GM18511 (cell line): ENCODE data around the gene TNFRSF1A.
"Not testable (repeated sequence)": the region's sequence is repeated elsewhere in the genome, so short reads cannot be mapped to it uniquely, and the experiment has no call there.

Experiments used
- ATAC-seq: cut with Tn5 transposase; IDR thresholded peaks from one replicate; pipeline ENCODE4 v1.9.1; 2021; ENCODE audit warnings: mild to moderate bottlenecking, moderate library complexity; ENCODE audit not compliant: unreplicated experiment

Gene TNFRSF1A

DNA sequence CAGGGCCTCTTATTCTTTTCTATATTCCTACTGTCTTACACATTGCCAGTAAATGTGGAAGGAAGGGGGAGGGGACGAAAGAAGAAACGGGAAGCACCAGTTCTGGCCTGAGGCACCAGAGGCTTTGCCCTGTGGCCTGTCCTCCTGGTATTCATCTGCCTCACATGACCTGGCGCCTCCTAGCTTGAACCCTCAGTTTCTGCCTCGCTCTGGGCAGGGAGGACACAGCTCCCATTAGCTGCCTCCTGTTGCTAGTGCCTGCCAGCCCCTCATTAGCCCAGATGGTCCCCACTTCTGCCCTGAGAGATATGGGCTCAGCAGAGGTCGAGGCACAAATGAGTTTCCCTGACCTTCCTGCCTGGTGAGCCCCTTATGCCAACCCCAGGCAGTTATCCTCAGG lies 34.3 kb downstream of the TNFRSF1A start:
- ATAC-seq, result no peak

DNA sequence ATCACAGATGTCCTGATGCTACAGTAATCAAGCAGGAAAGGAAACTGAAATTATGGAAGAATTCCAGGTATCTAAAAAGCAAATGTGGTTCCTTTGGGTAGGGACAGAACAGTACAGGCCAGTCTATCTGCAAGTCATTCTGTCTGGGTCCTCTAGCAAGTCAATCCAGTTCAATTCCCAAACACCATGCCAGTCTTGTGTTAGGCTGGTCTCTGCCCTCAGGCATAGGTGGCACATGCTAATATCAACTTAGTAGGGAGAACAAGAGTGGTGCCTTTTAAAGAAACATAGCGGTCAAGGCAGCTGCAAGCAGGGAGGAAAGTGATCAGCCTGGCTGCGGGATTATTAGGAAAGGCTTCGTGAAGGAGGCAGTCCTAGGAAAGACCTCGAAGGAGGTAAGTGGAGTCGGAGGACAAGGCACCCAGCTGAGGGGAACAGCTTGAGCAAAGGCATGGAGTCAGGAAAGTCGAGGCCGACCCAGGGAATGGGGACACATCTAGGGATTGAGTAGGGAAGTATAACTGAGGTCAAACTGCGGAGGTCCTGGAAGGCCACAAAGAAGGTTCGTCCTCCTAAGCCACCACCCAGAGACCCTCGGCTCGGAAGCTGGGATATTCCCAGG lies 35.2 kb downstream of the TNFRSF1A start:
- ATAC-seq, result no peak

DNA sequence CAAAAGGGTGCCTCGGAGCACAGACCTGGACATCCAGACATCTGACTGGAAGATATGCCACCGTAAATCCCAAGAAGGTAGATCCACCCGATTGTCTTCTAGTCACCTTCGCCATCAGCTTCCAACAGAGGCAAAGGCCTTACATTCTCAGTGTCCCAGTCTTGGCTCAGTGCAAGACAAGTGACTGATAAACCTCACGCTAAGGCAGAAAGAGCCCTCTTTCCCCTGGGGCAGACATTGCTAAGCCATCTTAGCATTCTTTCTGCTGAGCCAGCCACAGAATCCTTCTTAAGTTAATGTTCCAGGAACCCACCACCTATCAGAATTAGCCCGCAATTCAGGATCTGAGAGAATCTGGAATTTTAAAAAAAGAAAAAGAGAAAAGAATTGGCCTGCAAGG lies 35.7 kb downstream of the TNFRSF1A start:
- no peak for ATAC-seq

DNA sequence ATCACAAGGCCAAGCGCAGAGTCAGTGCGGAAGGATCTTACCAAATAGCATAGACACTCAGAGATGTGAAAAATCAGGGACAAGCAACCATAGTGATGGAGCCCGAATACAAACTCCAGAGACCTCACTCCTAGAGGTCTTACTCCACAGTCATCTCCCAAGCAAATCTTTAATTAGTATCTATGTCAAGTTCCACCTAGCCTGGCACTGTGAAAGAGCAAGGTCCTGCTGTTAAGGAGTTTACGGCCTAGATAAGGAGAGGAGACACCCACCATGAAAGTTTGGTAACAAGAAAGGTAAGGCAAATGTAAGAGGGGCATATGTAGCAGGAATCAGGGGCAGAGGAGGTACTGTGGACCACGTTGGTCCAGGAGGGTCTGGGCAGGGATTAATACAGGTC lies 38.8 kb downstream of the TNFRSF1A start:
- no peak for ATAC-seq

DNA sequence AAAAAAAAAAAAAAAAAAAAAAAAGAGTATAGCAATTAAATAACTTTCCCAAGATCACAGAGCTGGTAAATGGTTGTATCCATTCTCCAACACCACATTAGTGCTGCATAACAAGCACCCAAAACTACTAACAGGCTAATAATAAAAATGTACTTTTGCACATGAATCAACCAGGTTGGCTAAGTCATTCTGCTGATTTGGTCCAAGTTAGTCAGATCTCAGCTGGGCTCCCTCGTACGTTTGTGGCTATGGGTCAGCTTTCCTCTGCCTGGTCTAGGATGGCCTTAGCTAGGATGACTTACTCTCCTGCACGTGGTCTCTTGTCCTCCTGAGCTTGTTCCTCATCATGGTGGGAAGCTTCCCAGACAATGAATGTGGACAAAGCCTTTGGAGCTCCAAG lies 39.3 kb downstream of the TNFRSF1A start:
- no peak for ATAC-seq

DNA sequence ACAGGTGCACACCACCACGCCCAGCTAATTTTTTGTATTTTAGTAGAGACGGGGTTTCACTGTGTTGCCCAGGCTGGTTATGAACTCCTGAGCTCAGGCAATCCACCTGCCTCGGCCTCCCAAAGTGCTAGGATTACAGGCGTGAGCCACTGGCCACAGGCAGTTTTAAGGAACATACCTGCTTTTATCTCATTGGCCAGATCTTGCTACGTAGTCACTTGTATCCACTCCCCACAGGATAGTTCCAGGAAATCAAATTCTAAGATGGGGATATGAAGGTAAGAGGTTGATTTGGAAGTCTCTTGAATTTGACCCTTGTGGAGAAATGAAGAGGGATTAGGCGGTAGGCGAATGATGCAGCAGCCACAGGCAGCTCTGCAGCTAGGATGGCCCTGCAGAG lies 40.2 kb downstream of the TNFRSF1A start:
- ATAC-seq, result no peak

DNA sequence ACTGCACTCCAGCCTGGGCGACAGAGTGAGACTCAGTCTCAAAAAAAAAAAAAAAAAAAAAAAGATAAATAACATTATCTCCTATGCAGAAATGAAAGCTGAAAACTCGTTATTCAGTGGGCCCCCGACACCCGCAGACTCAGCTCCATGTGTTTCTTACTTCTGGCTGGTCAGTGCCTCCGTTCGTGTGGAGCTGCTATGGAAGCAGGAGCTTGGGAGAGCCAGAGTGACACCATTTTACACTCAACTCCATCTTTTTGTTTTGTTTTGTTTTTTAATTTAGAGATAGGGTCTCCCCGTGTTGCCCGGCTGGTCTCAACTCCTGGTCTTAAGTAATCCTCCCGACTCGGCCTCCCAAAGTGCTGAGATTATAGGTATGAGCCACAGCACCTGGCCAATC lies 44.7 kb downstream of the TNFRSF1A start:
- no peak for ATAC-seq

DNA sequence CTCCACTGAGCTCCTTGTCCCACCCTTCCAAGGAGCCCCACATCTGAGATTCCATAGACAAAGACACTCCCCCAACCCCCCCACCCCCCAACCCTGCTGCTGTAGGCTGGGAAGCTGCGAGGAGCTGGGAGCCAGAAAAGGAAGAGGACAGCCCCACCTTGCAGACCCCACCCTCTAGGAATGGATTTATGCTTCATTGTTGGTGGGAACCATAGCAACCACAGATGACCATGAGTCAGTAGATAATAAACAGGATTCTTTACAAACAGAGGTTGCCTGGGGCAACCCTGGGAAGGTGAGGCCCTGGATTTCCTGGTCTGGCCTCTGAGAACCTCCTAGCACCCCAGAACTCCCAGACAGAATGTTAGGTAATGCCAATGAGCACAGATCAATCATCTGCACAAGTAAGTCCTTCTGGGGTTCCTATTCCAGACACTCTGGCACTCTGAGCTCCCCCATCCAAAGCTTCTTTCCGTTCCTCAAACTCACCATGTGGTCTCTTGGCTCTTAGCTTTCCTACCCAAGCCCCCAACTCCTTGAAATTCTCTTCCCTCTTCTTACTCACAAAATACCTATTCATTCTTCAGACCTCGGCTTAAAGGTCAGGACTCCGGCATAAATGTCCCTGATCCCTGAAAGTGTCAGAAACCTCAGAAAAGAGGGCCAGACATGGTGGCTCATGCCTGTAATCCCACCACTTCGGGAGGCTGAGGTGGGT lies 46.6 kb downstream of the TNFRSF1A start:
- no peak for ATAC-seq

DNA sequence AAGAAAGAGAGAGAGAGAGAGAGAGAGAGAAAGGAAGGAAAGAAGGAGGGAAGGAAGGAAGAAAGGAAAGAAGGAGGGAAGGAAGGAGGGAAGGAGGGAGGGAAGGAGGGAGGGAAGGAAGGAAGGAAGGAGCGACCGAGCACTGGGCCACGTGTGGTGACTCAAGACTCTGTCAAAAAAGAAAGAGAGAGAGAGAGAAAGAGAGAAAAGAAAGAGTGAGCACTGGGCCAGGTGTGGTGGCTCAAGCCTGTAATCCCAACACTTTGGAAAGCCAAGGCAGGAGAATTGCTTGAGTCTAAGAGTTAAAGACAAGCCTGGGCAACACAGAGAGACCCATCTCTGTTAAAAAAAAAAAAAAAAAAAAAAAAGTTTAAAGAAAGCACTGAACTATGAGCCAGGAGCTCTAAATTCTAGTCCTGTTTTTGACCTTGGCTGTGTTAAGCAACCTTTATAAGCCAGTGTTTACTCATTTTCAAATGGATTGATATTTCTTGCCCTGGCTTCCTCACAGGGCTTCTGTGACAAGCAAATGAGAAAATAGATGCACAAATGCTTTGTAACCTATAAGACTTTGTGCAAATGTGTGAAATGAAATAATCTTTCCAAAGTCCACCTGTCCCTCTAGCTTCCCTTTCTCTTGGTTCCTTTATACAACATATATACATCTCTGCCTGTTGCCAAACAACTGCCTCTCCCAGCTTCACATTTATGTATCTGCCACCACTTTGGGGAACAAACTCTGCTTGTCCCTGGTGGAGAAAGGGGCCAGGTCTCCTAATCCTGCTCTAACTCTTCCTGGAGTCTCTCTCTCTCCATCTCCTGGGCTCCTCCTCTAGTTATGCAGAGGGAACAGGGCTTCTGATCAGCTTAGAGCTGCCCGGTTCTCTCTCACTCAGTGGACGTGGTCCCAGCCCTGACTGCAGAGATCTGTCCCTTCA lies 47.5 kb downstream of the TNFRSF1A start:
- ATAC-seq, result no peak

DNA sequence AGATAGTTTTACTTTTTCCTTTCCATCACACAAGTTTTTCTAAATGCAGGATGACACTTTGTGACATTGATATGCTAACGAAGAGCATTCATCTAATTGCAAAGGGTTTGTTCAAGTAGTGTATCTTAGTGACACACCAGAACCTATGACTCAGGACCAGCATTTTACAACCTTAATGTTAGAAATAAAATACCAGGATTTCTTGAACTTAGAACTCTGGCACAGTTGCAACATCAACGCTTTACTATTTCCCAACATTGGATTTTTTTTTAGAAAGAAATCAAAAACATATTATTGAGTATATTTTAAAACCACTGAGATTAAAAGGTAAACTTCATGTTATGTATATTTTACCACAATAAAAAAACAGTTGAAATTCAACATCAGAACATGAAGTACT lies 49.3 kb downstream of the TNFRSF1A start:
- ATAC-seq, result no peak

DNA sequence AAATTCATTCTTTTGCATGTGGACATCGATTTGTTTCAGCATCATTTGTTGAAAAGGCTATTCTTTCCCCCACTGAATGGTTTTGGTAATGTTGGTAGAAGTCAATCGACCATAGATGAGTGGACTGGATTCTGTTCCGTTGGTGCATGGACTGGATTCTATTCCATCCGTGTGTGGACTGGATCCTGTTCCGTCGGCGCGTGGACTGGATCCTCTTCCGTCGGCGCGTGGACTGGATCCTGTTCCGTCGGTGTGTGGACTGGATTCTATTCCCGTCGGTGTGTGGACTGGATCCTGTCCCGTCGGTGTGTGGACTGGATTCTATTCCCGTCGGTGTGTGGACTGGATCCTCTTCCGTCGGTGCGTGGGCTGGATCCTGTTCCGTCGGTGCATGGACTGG lies 52.0 kb downstream of the TNFRSF1A start:
- ATAC-seq, result not testable (repeated sequence)

DNA sequence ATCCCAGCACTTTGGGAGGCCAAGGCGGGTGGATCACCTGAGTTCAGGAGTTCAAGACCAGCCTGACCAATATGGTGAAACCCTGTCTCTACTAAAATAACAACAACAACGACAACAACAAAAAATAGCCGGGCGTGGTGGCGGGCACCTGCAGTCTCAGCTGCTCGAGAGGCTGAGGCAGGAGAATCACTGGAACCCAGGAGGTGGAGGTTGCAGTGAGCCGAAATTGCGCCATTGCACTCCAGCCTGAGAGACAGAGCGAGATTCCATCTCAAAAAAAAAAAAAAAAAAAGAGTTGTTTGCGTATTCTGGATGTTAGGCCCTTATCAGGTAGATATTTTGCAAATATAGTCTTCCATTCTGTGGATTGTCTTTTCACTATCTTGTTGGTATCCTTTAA lies 52.8 kb downstream of the TNFRSF1A start:
- ATAC-seq, result not testable (repeated sequence)

DNA sequence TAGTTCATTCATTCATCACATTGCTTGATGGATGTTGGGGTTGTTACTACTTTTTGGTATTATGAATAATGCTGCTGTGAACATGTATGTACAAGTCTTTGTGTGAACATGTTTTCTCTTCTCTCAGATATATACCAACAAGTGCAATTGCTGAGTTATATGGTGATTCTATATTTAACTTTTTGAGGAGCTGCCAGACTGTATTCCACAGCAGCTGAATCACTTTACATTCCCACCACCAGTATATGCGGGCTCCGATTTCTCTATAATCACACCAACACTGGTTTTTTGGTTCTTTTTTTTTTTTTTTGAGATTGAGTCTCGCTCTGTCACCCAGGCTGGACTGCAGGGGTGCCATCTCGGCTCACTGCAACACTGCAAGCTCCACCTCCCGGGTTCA lies 53.6 kb downstream of the TNFRSF1A start:
- no peak for ATAC-seq

DNA sequence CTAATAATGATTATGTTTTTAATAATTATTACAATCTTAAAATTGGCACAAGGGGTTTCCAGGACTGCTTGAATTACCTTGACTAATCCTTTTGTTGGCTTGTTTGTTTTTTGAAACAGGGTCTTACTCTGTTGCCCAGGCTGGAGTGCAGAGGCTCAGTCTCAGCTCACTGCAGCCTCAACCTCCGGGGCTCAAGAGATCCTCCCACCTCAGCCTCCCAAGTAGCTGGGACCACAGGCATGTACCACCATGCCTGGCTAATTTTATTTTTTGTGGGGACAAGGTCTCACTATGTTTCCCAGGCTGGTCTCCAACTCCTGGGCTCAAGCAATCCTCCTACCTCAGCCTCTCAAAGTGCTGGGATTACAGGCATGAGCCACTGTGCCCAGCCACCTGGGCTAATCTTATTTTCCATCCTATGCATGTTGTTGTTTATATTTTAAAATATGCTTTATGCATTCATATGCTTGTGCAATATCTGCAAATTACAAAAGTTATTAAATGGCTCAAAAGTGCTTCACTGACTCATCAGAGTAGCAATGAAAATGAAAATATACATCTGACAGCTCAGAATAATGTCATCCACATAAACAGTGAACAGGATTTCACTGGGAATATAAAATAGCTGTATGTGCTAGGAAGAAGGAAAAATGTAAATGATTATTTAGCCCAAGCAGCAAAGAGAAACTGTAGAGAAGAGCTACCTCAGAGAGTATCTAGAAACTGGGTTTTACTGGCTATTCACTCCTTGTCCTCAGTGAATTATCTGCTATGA lies 56.2 kb downstream of the TNFRSF1A start:
- no peak for ATAC-seq

DNA sequence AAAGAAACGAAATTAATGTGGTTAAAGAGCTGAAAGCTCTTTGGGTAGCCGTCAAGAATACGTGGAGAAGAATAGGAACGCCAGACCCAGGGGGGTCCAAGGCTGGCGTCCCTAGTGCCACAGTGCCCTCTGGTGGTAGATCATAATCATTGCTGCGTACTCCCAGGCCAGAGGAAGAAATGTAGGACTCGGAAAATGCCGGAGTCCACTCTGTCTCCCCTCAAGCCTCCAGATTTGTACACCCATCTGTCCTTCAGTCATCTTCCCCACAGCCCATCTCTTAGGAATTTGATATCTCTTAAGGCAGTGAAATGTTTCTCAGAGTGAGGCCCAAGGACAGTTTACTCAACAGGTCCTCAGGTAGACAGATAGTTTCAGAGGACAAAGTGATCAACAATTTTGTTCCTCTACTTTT lies 56.8 kb downstream of the TNFRSF1A start:
- peak; percentile 55 for ATAC-seq

DNA sequence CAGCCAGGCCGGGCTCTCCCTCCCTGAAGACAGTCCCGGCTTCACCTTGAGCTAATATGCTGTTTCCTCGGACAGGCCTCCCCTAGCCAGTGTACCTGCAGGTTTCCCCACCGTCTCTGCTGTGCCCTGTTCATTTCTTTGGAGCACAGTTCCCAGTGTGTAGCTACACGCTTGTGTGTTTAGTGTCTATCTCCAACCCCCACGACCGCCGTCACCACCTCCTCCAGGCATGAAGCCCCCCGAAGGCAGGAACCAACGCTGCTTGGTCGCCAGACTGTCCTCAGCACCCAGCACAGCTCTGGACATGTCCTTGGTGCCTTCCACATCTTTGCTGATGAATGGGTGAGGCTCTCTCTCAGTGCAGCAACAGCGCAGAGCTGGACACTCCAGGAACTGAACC lies 57.6 kb downstream of the TNFRSF1A start:
- no peak for ATAC-seq

DNA sequence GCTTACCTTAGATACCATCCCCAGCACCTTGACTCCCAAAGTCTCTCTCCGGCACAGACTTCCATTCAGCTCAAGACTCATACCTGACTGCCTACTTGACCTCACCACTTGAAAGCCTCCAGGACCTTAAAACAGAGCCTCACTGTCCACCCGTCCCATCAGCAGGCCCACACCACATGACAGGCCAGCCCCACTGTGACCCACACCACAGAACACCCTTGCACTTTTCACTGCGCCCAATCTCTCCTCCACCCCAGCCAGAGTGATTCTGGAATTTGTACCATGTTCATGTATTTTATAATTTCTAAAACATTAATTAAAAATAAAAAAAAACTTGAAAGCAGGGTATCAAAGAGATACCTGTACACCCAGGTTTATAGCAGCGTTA lies 59.4 kb downstream of the TNFRSF1A start:
- ATAC-seq, result no peak

DNA sequence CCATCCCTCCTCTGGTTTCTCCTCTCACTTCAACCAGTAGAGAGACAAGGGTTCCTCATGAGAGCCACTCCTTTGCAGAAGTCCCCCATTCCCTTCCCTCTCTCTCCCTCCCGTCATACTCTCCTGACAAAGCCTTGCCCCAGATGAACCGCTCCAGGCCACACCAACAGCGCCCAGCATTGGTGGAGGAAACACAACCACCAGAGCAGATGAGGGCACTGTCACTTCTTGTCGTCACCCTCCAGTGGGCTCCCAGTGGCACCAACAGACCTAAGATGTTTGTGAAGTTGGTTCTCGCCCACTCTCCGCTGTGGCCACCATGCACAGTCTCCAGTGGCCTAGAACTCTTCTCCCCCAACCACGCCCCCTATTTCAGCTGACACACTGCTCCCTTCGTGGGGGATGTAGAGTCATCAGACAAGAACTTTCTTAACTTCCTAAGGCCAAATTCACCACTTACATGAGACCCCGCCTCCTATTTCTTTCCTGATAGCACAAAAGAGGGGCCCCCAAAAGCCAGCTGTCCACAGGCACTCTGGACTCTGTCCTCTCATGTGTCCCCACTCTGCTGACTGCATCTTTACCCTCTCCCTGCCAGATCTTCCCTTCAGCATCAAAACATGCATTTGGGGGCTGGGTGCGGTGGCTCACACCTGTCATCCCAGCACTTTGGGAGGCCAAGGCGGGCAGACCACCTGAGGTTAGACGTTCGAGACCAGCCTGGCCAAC lies 60.6 kb downstream of the TNFRSF1A start:
- no peak for ATAC-seq

DNA sequence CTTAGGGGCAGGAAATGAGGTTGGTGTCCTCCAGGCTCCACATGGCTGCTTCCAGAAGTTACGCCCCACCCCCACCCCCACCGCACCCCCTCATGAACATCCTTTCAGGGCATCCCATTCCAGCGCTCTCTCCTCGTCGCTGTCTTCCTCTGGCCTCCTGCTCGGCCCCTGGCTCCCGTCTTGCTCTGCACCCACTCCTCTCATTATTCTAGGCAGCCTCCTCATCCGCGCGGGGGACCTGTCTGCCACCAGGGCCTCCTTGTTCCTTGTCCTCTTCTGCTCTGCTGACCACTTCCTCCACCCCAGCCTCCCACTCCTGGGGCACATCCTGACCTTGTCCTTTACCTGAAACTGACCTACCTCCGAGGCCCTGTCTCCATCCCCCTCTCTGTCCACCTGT lies 61.2 kb downstream of the TNFRSF1A start:
- ATAC-seq, result no peak

DNA sequence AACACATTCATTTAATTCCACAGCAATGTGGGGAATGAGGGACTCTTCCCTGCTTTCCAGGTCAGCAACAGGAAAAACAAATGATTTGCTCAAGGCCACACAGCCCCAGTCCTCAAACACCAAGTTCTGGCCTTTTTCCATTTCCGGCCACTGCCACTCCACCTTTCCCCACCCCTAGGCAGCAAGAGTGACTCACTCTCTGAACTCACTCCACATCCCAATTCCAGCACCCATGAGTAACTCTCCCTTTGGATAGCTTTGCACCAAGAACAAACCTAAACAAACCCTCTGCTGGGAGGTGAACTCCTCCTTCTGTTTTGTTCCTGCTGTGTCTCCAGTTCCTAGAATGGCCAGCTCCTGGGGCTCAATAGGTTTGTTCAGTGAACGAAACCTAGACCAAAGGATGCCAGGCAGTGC lies 61.8 kb downstream of the TNFRSF1A start:
- no peak for ATAC-seq
